ENCODE measurements around the gene HLX.

Gene HLX

DNA sequence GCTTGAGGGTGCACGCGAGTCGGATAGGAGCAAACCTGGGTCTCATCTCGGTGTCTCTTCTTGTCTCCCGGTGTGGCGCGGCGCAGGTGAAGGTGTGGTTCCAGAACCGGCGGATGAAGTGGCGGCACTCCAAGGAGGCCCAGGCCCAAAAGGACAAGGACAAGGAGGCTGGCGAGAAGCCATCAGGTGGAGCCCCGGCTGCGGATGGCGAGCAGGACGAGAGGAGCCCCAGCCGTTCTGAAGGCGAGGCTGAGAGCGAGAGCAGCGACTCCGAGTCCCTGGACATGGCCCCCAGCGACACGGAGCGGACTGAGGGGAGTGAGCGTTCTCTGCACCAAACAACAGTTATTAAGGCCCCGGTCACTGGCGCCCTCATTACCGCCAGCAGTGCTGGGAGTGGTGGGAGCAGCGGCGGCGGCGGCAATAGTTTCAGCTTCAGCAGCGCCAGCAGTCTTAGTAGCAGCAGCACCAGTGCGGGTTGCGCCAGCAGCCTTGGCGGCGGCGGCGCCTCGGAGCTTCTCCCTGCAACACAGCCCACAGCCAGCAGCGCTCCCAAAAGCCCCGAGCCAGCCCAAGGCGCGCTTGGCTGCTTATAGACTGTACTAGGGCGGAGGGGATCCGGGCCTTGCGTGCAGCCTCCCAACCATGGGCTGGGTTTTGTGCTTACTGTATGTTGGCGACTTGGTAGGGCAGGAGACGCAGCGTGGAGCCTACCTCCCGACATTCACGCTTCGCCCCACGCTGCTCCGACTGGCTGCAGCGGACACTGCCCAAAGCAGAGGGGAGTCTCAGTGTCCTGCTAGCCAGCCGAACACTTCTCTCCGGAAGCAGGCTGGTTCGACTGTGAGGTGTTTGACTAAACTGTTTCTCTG is 5.1 kb downstream of the HLX start:
- no peak for FAIRE-seq

DNA sequence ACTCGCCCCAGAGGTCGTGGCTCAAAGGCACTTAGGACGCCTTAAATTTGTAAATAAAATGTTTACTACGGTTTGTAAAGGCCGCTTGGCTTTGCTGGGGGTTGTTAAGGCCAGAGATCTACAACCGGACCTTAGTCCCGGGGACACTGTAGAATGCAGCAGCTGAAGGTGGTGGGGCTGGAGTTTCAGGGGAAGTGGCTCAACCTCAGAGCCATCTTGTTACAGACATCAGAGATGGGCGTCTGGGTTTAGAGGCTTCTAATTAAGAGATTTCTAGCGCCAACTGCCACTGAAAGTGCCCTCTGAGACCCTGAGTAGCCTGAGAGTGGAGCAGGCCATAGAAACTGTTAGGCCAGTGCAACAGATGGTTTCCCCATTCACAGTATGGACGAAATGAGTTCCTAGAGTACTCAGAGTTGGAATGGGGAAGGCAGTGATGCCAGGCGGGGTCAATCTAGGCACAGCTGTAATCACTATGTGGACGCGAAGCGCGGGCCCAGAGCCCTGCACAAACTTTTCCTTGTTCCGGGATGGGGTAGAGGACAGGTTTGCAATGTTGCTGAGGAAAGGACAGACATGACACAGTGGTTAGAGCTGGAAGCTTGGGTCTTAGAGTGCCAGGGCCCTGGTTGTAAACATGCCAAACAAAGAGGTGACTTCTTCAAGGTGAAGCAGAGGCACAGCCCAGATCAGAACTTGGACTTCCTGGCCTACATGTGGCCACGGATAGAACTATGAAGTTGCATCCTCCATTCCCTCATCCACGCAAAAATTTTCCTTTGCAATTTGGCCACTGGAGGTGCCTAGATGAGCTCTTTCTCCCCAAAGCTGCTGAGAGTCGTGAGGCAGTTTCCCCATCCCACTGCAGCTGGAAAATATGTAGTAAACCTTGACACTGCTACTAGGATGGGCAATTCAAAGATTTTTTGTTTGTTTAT is 6.0 kb downstream of the HLX start:
- FAIRE-seq, result no peak

- no peak for FAIRE-seq
Observed at GRCh38 chr1:220885971-220886370, 6.7 kb downstream of the HLX start.

DNA sequence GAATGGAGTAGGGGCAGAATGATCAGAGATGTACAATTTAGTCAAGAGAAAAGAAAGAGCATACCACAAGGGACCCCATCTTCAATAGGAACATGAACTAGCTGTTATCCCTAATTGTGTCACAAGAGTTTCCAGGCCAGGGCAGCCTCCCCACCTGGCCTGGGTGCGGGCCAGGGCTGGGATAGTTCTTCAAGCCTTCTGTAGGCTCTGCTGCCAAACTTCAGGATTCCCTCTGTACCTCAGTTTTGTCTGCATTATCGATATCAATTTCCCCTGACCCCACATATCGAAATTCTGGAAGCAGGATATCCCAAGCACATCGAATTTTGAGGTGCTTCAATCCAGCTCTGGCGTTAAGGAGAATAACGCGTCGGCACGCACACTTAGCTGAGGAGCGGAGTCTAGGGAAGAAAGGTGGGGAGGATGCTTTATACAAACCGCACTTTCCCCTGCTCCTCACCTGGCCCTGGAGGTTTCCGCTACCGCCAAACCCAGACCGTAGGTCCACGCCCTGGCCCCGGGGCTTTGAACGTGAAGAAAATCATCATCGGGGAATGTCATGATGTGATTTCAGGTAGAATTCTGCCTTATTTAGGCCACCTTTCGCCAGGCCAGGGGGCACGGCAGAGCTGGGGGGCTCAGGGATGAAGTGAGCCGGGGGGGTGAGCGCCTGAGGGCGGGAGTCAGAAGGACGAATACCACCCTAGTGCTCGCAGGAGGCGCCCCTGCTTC is 7.4 kb downstream of the HLX start:
- no peak for FAIRE-seq

- FAIRE-seq, result no peak
Observed at GRCh38 chr1:220887202-220887519, 7.9 kb downstream of the HLX start.

GRCh38 chr1:220887520-220888416 is 8.5 kb downstream of the HLX start:
- no peak for FAIRE-seq

GRCh38 chr1:220888417-220888986 is 9.3 kb downstream of the HLX start:
- no peak for FAIRE-seq

DNA sequence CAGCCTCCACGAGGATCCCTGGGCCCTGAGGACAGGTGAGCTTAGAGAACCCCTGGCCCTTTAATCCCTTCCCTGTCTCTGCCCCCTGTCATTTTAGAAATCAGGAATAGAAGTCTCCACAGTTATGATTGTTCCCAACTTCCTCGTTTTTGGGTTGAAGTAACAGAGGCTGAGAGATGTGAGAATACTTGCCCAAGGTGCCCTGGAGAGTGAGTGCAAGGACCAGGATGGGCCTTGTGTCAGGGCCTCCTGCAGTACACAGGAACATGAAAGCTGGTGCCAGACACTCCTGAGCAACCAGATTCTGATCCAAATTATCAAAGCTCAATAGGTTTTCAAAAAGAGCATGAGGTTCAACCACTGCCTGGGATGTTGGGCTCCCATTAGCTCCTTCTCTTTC is 10.1 kb downstream of the HLX start:
- no peak for FAIRE-seq

DNA sequence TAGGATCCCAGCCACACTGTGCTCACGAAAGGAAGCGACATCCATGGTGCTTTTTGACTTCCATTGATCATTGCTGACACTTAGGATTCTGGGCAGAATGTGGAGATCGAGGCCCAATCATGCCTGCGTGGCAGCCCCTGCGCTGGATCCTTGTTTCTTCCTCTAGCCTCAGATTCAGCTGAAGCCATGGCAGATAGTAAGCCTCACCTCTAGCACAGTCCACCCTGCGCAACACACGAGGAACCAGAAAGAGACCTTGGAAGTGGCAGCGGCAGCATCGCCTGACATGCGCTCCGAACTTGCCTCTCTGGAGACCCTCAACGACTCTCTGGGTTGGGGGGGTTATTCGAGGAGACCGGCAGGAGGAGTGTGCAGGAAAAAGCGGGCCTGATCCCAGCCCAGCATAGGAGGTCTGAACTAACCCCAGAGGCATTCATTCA is 10.6 kb downstream of the HLX start:
- no peak for FAIRE-seq

GRCh38 chr1:220890602-220891001 is 11.4 kb downstream of the HLX start:
- no peak for FAIRE-seq

DNA sequence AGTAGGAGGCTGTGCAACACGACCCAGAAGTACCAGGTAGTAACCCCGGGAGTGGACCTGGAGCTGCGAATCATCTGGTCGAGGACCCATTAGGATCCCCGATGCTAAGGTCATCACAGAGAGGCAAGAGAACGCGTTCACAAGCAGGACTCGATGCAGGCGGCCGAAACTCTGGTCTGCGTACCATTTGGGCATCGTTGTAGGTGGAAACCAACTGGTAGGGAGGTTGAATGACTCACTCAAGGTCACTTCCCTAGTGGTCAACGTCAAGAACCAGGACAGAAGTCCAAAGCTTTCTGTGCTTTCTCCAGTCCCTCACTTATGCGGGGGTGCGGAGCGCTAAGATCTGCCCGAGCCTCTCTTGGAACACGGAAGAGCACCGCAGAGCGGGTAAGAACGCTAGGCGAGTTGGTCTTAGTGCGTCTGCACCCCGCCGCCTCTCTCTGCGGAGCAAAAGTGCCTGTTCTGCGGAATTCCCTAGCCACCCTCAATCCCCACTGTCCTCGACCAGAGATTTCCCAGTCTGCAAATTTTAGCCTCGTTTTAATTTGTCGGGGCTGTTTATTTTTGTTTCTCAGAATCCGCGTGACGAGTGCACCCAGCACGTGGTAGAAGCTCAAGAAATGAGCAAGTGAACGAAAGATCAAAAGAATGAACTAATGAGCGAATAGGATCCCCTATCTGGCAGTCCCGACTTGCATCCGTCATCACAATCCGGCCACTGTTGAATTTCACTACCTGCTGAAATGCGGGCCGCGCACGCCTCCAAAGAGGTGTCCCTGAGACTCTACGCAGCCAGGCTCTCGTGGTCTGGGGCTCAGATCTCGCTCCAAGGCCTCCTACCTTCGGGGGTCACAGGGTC is 12.2 kb downstream of the HLX start:
- FAIRE-seq, result no peak

GRCh38 chr1:220892086-220892376 is 12.8 kb downstream of the HLX start:
- no peak for FAIRE-seq

- no peak for FAIRE-seq
Observed at GRCh38 chr1:220892997-220893700, 13.9 kb downstream of the HLX start.

GRCh38 chr1:220893701-220894024 is 14.4 kb downstream of the HLX start:
- FAIRE-seq, result no peak

GRCh38 chr1:220894025-220894923 is 15.0 kb downstream of the HLX start:
- no peak for FAIRE-seq

- no peak for FAIRE-seq
Observed at GRCh38 chr1:220894924-220895256, 15.6 kb downstream of the HLX start.

DNA sequence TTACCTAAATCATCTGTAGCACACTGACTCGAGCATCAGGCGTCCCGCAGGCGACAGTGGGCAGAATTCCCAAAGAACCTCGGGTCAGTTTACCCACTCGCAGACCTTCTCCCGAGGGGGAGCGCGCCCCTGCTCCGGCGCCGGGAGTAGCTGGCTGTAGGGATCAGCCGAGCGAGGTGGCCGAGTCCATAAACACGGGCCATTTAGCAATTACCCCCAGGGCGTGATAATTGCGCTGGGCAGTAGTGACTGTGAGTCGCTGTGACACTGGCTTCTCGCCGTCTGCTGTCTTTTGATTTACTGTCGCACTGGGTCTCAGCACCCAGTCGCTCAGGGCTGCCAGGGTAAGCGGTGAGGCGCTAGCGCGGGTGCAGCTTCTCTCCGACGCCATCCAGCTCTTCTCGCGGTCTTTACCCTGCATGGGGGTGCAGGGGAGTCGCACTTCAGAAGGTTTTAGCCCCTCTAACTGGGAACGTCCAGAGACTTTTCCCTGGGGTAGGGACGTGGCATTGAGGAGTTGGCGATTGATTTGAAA is 16.2 kb downstream of the HLX start:
- no peak for FAIRE-seq

DNA sequence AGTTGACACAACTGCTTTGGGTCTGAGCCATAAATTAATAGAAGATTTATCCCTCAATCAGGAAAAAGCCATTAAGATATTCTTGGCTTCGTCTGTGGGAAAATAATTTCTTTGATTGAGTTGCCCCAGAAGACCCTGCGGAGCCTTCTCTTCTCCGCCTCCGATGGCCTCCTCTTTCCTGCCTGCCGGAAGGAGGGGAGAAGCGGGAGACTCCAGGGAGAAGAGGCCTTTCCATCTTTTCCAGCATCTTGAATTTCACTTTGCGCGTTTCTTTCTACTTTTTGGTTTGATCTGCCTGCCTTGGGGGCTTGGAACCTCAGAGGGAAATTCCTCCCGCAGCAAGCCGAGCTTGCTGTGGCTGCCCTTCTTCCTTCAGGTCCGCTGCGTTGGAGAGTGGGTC is 16.8 kb downstream of the HLX start:
- FAIRE-seq, result no peak

DNA sequence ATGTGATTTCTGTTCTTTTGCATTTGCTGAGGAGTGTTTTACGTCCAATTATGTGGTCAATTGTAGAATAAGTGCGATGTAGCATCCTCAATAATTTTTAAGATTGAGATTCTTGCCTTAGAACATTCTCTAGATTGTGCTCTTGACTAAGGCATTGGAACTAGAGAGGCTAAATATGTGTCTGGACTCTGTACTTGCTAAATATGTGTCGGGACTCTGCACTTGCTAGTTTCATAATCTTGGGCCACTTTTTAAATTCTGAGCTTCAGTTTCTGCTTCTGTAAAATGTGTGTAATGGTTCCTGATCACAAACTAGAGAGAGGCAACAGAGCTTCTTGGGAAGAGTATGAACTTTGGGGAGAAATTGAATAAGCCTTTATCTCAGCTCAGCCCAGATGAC is 21.6 kb downstream of the HLX start:
- no peak for FAIRE-seq

Data from G401.6 (cell line).